OCI-LY3 (cell line): Measurements from ENCODE around the gene PTTG2.

Experiments used
- H2AFZ ChIP-seq: fragments of 200-600, 300-600 bp; shearing (Covaris generic); 2 replicates; pipeline ENCODE4 v1.6.0; 2014; ENCODE audit warnings: antibody characterized with exemption, low read depth, low read length
- H3K27ac ChIP-seq: fragments of 200-600, 300-600 bp; sonication (generic); 2 replicates; pipeline ENCODE4 v1.5.1; 2014; ENCODE audit warnings: mild to moderate bottlenecking, low read length, moderate library complexity, mixed read lengths
- H3K27me3 ChIP-seq: fragments of 200-600, 300-600 bp; sonication (generic); 2 replicates; pipeline ENCODE4 v1.6.1; 2014; ENCODE audit warnings: low read depth, low read length, mixed read lengths
- H3K36me3 ChIP-seq: fragments of 200-600, 300-600 bp; sonication (generic); replicated peaks from 2 replicates; pipeline ENCODE3; 2014; ENCODE audit warnings: low read depth, low read length, mixed read lengths
- H3K4me1 ChIP-seq: fragments of 300-600, 200-600 bp; sonication (generic); 2 replicates; pipeline ENCODE4 v1.6.1; 2014; ENCODE audit warnings: low read length, mixed read lengths
- H3K4me2 ChIP-seq: fragments of 200-600, 300-600 bp; sonication (generic); 2 replicates; pipeline ENCODE4 v1.6.1; 2014; ENCODE audit warnings: low read length, mixed read lengths
- H3K4me3 ChIP-seq: fragments of 300-600, 200-600 bp; sonication (generic); 2 replicates; pipeline ENCODE4 v1.5.1; 2014; ENCODE audit warnings: antibody characterized with exemption, mild to moderate bottlenecking, low read length, moderate library complexity
- H3K79me2 ChIP-seq: fragments of 300-600, 200-600 bp; shearing (Covaris generic); 2 replicates; pipeline ENCODE4 v1.6.1; 2014; ENCODE audit warnings: mild to moderate bottlenecking, low read length, mixed read lengths
- H3K9ac ChIP-seq: fragments of 300-600, 200-600 bp; shearing (Covaris generic); 2 replicates; pipeline ENCODE4 v1.6.0; 2014; ENCODE audit warnings: mild to moderate bottlenecking, low read length, moderate library complexity
- H3K9me3 ChIP-seq: fragments of 200-600, 300-600 bp; shearing (Covaris generic); 2 replicates; pipeline ENCODE4 v1.6.1; 2014; ENCODE audit warnings: low read length, mixed read lengths; ENCODE audit not compliant: insufficient read depth
- H4K20me1 ChIP-seq: fragments of 200-600, 300-600 bp; sonication (generic); 2 replicates; pipeline ENCODE4 v1.6.1; 2016; ENCODE audit warnings: low read length, mixed read lengths; ENCODE audit not compliant: insufficient read depth
- EZH2phosphoT487 ChIP-seq: fragments of 200-600 bp; shearing (Covaris generic); IDR thresholded peaks from 2 replicates; pipeline ENCODE4 v1.6.1; 2018; ENCODE audit warnings: antibody characterized with exemption, mixed run types, low read depth
- TF ChIP-seq, protein P1 (sequence below): fragments of 200-600, 300-600 bp; sonication (generic); IDR thresholded peaks from 2 replicates; pipeline ENCODE4 v1.5.1; 2014; ENCODE audit warnings: antibody characterized with exemption, low read length, low read depth

Gene PTTG2

DNA sequence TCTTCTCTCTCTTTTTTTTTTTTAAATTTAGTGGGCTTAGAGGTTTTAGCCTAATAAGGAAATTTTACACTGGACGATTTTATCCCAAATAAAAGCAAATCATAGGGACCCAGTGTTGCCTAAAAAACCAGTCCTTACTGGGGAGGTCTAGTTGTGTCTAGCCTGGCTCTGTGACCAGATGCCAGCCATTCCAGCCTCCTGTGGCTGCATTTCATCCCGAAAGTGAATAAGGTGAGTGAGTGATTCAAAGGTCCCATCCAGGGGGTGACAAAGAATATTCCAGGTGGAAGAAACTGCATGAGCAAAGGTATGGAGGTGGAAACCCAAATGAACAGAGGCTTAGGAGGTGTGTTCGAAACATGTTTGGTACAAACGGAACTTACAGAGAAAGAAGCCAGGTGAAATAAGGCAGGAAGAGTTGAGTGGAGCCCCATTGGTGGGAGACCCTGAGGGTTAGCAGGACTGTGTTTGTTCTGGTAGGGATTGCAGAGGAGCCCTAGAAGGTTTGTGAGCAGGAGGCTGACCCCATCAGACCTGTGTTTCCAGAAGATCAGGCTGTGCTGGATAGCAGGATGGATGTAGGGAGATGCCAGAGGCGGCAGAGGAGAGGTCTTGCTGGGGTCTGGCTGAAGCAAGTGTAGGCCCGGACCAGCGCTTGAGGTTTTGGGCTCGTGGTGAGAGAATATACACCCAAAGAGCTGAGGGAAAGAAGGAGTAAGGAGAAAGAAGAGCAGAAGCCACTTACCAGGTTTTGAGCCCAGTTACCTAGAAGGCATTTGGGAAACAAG is 31.6 kb downstream of the PTTG2 start:
- no peak for TF ChIP-seq EZH2phosphoT487
- TF ChIP-seq, protein P1, sequence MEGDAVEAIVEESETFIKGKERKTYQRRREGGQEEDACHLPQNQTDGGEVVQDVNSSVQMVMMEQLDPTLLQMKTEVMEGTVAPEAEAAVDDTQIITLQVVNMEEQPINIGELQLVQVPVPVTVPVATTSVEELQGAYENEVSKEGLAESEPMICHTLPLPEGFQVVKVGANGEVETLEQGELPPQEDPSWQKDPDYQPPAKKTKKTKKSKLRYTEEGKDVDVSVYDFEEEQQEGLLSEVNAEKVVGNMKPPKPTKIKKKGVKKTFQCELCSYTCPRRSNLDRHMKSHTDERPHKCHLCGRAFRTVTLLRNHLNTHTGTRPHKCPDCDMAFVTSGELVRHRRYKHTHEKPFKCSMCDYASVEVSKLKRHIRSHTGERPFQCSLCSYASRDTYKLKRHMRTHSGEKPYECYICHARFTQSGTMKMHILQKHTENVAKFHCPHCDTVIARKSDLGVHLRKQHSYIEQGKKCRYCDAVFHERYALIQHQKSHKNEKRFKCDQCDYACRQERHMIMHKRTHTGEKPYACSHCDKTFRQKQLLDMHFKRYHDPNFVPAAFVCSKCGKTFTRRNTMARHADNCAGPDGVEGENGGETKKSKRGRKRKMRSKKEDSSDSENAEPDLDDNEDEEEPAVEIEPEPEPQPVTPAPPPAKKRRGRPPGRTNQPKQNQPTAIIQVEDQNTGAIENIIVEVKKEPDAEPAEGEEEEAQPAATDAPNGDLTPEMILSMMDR = no peak
- Histone ChIP-seq H3K4me1 (peaks cover 12% of the 10 kb centered on the region; the same call in 1 of the 2 replicates), H3K27me3 (no peaks in the 10 kb centered on the region), H4K20me1 (peaks cover 23% of the 10 kb centered on the region), H3K4me2 (no peak overlapping the region), H3K4me3 (no peak overlapping the region), H3K27ac (no peak overlapping the region), H3K79me2 (peaks cover 9% of the 10 kb centered on the region; the same call in 1 of the 2 replicates), H3K9ac (no peak overlapping the region), H2AFZ (no peak overlapping the region), H3K9me3 (peaks cover 3% of the 10 kb centered on the region; the same call in 1 of the 2 replicates), H3K36me3 (no peaks in the 10 kb centered on the region)

DNA sequence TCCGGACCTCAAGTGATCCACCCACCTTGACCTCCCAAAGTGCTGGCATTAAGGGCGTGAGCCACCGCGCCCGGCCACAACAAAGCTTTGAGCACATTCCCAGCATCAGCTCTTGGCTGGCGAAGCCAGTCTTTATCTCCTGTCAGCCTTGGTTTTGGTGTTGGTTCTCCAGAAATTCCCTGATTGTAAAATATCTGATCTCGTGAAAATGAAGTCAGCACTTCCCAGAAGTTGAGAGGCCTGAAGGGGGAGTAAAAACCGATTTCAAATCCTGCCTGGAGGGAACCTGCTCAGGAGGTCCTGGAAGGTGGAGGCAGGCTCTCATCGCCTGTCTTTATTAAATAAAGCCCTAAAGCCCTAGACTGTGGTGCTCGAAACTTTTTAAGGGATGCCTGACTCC is 33.6 kb downstream of the PTTG2 start:
- H3K9ac ChIP-seq = no peak overlapping the region
- H3K36me3 ChIP-seq = no peaks in the 10 kb centered on the region
- peaks cover 16% of the 10 kb centered on the region; the same call in 1 of the 2 replicates for H4K20me1 ChIP-seq
- peaks cover 3% of the 10 kb centered on the region; the same call in 1 of the 2 replicates for H3K9me3 ChIP-seq
- no peak overlapping the region for H3K27ac ChIP-seq
- H2AFZ ChIP-seq = no peak overlapping the region
- no peak for TF ChIP-seq EZH2phosphoT487
- TF ChIP-seq, protein P1 = no peak
- H3K4me1 ChIP-seq = peaks cover 12% of the 10 kb centered on the region; the same call in 1 of the 2 replicates
- no peaks in the 10 kb centered on the region for H3K27me3 ChIP-seq
- H3K4me2 ChIP-seq = no peak overlapping the region
- H3K4me3 ChIP-seq = no peak overlapping the region
- peaks cover 4% of the 10 kb centered on the region; the same call in 1 of the 2 replicates for H3K79me2 ChIP-seq

DNA sequence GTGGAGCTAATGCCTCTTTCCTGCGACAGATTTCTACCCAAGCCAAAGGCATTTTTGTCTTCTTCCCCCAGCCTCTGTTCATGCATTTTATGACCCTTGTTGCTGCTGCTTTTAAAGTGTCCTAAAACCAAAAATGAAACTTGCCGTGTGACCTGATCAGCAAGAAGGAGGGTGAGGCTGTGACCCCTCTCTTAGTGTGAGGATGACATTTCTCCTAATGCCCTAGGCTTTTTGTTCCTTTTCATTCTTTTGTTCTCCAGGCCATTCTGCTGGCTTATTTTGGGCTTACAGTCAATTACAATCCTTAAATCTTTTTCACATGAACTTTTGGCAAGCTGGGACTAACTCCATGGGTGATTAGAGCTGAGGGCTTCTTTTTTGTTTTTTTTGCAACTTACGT is 34.4 kb downstream of the PTTG2 start:
- Histone ChIP-seq H3K36me3 (no peaks in the 10 kb centered on the region), H3K4me2 (no peak overlapping the region), H3K4me1 (peaks cover 12% of the 10 kb centered on the region; the same call in 1 of the 2 replicates), H2AFZ (no peak overlapping the region), H3K9me3 (peaks cover 3% of the 10 kb centered on the region; the same call in 1 of the 2 replicates), H3K9ac (no peak overlapping the region), H3K79me2 (peaks cover 4% of the 10 kb centered on the region; the same call in 1 of the 2 replicates), H4K20me1 (peaks cover 16% of the 10 kb centered on the region; the same call in 1 of the 2 replicates), H3K4me3 (no peak overlapping the region), H3K27me3 (no peaks in the 10 kb centered on the region), H3K27ac (no peak overlapping the region)
- no peak for TF ChIP-seq EZH2phosphoT487
- TF ChIP-seq, protein P1 = no peak

DNA sequence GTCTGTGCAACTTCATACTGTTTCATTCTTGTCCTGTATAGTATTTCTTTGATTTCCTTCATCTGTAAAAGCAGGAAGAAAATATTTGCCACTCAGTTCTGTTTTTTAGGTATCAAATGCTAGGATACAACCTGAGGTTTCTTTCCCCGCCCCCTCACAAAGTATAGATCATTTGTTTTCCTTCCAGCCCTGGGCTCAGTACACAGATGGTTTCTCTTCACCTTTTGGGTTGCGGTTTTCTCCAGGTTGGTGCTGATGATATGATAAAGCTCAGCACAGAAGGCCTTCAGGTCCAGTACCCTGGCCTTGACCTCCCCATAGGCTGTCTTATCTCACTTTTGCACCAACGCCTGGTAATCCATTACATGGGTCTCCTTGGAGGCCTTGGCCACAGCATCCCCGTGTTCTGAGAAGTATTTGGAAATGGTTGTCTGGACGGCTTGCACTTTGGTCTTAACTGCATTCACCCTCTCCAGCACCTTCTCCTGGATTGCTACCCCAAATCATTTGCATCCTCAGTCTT is 35.2 kb downstream of the PTTG2 start:
- Histone ChIP-seq H3K9ac (no peak overlapping the region), H3K4me3 (no peak overlapping the region), H2AFZ (no peak overlapping the region), H3K4me2 (no peak overlapping the region), H3K79me2 (peaks cover 4% of the 10 kb centered on the region; the same call in 1 of the 2 replicates), H3K36me3 (no peaks in the 10 kb centered on the region), H4K20me1 (peaks cover 20% of the 10 kb centered on the region; the same call in 1 of the 2 replicates), H3K4me1 (peaks cover 12% of the 10 kb centered on the region; the same call in 1 of the 2 replicates), H3K27ac (no peak overlapping the region), H3K27me3 (no peaks in the 10 kb centered on the region), H3K9me3 (peaks cover 3% of the 10 kb centered on the region; the same call in 1 of the 2 replicates)
- no peak for TF ChIP-seq EZH2phosphoT487
- TF ChIP-seq, protein P1 = no peak
